SK-N-SH (cell line): ENCODE measurements around the gene ALS2CL.

Experiments used
- CHD2 ChIP-seq: fragments of 150-350 bp; IDR thresholded peaks from 2 replicates; pipeline ENCODE4 v1.6.1; 2018; ENCODE audit warnings: low read length; ENCODE audit not compliant: partially characterized antibody
- CTCF ChIP-seq: fragments of 200-600 bp; sonication (generic); IDR thresholded peaks from 2 replicates; pipeline ENCODE4 v1.6.1; 2017; ENCODE audit warnings: antibody characterized with exemption, mild to moderate bottlenecking, moderate library complexity
- ELF1 ChIP-seq: IDR thresholded peaks from 2 replicates; pipeline ENCODE4 v1.4.0; 2012
- EP300 ChIP-seq, 2 experiments: IDR thresholded peaks; 2 replicates each; pipeline versions ENCODE4 v1.4.0 to v1.6.1; 2012; ENCODE audit warnings: borderline replicate concordance in 1 of 2, low read depth in 1 of 2, low read length in 1 of 2
- FOXM1 ChIP-seq: IDR thresholded peaks from 2 replicates; pipeline ENCODE4 v1.4.0; 2012; ENCODE audit warnings: low read depth, mild to moderate bottlenecking
- IRF3 ChIP-seq: fragments of 150-350 bp; IDR thresholded peaks from 2 replicates; pipeline ENCODE4 v1.6.1; 2016; ENCODE audit warnings: mild to moderate bottlenecking, low read depth, low read length
- MAX ChIP-seq: IDR thresholded peaks from 2 replicates; pipeline ENCODE4 v1.4.0; 2012; ENCODE audit warnings: low read depth
- RCOR1 ChIP-seq: fragments of 150-350 bp; IDR thresholded peaks from 2 replicates; pipeline ENCODE4 v1.6.1; 2017; ENCODE audit warnings: antibody characterized with exemption, low read length
- REST ChIP-seq: IDR thresholded peaks from 2 replicates; pipeline ENCODE4 v1.6.1; 2012; ENCODE audit warnings: mild to moderate bottlenecking, low read depth, low read length, moderate library complexity
- TEAD4 ChIP-seq: IDR thresholded peaks from 2 replicates; pipeline ENCODE4 v1.4.0; 2012; ENCODE audit warnings: mild to moderate bottlenecking, borderline replicate concordance; ENCODE audit not compliant: insufficient read depth
- USF2 ChIP-seq: fragments of 150-350 bp; IDR thresholded peaks from 2 replicates; pipeline ENCODE4 v1.6.1; 2017; ENCODE audit warnings: antibody characterized with exemption, low read length, low read depth, borderline replicate concordance
- ZBTB33 ChIP-seq: IDR thresholded peaks from 2 replicates; pipeline ENCODE4 v1.4.0; 2012; ENCODE audit warnings: low read depth, borderline replicate concordance

GRCh38 chr3:46649436-46649835 is 44.0 kb downstream of the ALS2CL start:
- TF ChIP-seq CTCF (no peak), ZBTB33 (no peak), ELF1 (no peak), TEAD4 (no peak), CHD2 (no peak), EP300 (IDR thresholded peaks at IDR 0.05; ENCODE audit: borderline replicate concordance in 1 of 2, low read depth in 1 of 2, low read length in 1 of 2) (no peak), USF2 (no peak), FOXM1 (no peak), MAX (no peak), RCOR1 (no peak), REST (no peak), IRF3 (no peak)
